ENCODE data around the gene ITSN1.
"Not testable (repeated sequence)": the region's sequence is repeated elsewhere in the genome, so short reads cannot be mapped to it uniquely, and the experiment has no call there.

Gene ITSN1

GRCh38 chr21:33642027-33642895 lies at the start of gene ITSN1:
TSS of gene ITSN1 (plus strand) at chr21:33642501. CDS start at chr21:33718829, 76,328 bp downstream.
- DNase-seq, result peak; percentile 99 to 100 (median 99)

- DNase-seq, result no peak
Measured at GRCh38 chr21:33598051-33598450, 44.2 kb upstream of the ITSN1 start.

DNA sequence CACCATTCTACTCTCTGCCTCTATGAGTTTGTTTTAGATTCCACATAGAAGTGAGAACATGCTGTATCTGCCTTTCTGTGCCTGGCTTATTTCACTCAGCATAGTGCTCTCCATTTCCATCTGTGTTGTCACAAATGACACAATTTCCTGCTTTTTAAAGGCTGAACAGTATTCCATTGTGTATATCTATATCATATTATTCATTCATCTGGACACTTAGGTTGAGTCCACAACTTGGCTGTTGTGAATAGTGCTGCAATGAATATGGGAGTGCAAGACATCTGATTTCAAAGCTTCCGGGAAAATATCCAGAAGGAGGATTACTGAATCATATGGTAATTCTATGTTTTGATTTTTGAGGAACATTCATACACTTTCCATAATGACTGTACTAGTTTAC lies 33.7 kb upstream of the ITSN1 start:
- DNase-seq, result no peak

DNA sequence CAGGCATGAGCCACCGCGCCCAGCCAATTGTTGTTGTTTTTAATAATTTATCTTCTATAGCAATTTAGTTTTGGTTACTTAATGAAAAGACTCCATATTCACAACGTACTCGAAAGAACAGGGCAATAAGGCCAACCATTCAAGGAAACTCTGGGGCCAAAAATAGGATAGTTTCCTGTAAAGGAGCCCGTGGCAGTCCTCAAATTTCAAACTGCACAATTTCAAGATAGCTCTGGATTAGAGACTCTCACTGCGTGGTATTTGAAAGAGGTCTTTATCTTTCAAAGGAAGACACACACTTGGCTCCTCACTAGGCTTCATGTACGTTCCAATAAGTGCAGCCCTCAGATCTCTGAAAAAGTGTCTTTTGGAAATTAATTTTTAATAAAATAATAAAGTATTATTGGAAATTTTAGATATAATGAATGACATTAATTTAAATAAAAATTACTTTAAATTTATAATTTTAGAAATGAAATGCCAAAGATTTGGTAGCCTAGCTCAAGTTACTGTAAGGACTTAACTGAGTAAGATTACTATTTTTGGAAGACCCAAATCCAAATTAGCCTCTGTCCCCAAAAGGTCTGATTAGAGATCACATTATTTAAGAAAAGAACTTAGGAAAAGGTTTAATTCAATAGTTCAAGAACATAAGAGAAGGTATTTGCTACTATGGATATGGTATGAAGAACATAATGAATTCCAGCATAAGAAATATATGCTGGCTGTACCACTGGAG lies 31.1 kb upstream of the ITSN1 start:
- DNase-seq, result no peak

- not testable (repeated sequence) for DNase-seq
Measured at GRCh38 chr21:33617565-33617964, 24.7 kb upstream of the ITSN1 start.

DNA sequence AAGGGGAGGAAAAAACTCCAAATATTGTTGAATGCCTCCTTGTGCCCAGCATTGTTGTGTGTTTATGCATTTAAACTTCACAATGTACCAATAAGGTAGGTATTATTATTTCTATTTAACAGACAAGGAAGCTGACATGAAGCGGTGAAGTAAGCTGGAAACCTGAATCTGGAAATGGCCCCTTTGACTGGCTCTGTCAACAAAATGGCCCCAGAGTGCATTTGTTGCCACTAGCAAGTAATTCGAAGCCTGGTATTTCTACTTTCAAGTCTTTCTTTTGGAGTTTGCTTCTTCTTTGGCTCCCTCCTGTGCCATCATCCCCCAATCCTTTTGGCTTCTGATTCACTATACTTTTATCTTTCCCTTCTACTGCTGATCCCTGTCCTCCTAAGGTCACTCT lies 23.9 kb upstream of the ITSN1 start:
- DNase-seq, result no peak

DNA sequence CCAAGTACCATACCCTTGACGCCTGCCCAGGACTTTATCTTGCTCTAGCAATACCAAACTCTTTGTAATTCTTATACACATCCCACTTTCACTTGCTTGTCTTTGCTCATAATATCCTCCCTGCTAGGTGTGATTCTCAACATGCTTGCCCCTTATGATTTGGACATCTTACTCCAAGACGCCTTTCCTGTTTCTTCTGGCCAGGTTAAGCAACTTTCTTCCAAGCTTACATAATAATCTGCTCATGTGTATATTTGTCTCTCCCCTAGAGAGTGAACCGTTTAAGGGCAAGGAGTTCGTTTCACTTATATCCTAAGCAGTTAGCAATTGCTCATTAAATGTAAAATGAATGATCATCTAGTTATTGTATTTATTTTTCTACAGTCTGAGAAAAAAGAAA lies 22.6 kb upstream of the ITSN1 start:
- peak; percentile 8 to 32 (median 32) for DNase-seq

DNA sequence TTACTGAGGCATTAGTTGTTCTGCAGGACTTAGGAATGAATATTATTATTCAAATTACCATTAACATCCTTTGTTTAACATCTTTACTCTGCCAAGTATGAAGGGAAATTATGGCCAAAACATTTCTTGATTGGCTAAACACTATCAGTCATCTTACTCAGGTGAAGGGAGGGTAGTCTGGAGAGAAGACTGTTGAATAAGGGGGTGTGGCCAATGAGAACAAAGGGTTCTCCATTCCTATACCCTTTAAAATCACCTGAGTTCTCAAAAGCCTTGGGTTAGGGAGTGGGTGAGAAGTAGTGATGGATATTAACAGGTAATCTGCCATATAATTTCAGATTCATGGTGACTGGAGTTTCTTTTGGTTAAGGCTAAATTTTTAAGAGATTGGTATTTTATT lies 20.0 kb upstream of the ITSN1 start:
- DNase-seq, result no peak

DNA sequence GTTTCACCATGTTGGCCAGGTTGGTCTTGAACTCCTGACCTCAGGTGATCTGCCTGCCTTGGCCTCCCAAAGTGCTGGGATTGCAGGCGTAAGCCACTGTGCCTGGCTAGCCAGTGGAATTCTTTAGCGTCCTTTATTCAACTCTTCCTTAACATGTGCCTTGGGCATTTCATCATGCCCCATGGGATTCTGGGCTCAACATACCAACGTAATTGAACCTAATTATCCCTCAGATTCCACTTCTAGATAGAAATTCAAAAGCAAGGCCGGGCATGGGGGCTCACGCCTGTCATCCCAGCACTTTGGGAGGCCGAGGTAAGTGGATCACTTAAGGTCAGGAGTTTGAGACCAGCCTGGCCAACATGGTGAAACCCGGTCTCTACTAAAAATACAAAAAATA lies 16.1 kb upstream of the ITSN1 start:
- DNase-seq, result not testable (repeated sequence)

DNA sequence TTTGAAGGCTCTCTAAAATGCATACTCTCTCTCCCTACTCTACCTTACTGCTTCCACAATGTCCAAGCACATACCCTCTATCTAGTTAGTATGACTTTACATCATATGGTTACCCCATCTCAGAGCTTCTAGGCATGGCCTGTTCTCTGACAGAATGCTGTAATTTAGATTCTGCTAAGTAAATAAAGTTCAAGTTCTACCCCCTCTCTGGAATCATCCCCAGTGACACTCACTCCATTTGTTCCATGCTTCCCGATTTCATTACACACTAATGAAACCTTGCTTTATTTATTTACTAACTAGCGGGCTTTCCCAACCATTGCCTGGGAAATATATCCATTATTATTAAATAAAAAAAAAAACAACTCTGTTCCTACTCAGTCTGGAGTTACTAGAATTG lies 8.0 kb upstream of the ITSN1 start:
- DNase-seq, result no peak

- DNase-seq, result peak in 1 of 3 donors; percentile 24
Measured at GRCh38 chr21:33640697-33641351, 1.5 kb upstream of the ITSN1 start.

- peak; percentile 100 for DNase-seq
Measured at GRCh38 chr21:33641352-33642026, 812 bp upstream of the ITSN1 start, which contains the start of gene CRYZL1. TSS of gene CRYZL1 (minus strand) at chr21:33641741. CDS start at chr21:33631551, 10,190 bp downstream.

DNA sequence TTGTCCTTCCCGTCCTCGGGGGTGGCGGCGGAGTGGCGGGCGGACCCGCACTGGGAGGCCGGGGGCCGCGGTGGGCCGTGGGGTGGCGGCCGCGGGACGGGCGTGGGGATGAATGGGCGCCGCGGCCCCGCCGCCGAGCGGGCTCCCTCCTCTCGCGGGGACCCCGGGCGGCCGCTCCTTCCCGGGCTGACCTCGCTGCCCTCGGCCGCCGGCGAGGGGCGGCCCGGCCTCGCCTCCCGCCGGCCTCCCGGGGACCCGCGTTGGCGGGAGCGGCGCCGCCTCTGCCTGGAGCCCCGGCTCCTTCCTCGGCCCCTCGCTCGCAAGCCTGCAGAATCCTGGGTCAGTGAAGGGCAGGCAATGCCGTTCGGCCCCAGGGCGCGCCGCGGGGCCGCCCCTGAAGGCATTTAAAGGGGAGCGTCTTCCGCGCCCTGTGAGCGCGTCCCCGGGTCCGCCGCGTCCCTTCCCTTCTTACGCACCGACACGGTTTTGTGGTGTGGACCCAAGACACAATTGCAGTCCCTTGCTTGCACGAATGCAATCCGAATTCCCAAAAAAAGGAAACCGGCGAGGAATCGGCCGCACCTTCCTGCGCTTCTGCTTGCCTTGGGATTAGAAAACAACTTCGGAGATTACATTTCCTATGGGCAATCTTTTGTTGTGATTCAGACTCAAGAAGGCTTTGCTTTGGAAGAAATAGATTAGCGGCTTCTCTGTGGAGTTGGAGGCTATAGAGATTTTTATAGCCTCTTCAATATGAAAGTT lies 776 bp downstream of the ITSN1 start:
- peak; percentile 48 to 72 (median 52) for DNase-seq

DNA sequence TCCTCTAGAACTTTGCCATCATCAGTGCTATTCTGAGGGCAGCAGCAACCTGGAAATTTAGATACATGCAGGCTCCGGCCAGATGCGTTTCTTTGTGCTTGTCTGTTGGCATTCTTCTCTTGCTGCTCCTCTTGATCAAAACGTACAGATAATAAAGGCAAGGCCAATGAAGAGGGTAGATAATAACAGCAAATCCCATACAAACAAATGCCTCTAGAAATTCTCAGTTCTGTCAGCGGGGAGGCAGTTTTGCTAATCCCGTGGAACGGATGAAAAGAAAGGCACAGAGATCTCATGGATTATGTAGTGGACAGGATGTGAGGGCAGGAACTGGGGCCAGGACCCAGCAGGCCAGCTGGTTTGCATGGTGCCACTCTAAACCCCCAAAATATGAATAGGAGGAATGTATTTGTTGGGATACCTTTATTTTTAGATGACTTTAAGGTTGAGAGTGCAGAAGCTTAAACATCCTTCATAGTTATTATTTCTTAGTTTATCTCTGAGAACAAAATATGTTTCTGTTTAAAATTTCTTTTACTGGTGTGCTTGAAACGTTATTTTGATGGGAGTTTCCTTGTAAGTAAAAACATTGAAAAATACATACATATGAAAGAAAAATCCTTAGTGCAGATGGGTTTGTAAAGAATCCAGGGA lies 1.5 kb downstream of the ITSN1 start:
- DNase-seq, result no peak

DNA sequence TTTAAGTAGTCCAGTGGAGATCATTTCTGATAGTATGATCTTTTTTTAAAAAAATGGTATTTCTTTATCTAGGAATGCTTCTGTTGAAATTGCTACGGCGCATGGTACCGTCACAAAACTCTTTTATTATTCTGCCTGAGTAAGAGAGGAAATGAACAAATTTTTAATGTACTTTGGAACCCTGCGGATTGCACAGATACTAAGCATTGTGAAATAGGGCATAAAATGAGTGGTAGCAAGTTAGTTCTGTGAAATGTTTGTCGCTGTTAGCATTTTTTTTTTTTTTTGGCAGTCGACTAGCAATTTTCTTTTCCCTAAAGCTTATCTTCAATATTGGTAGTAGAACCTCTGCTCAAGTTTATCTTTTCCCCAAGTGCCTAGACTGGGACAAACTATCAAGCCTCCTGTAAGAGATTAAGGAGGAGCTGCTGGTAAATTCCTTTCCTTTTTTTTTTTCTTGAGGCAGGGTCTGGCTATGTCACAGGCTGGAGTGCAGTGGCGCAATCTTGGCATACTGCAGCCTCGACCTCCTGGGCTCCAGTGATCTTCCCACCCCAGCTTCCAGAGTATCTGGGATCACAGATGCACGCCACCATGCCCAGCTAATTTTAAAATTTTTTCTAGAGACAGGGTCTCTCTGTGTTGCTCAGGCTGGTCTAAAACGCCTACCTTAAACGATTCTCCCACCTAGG lies 2.2 kb downstream of the ITSN1 start:
- DNase-seq, result peak; percentile 33 to 83 (median 77)

DNA sequence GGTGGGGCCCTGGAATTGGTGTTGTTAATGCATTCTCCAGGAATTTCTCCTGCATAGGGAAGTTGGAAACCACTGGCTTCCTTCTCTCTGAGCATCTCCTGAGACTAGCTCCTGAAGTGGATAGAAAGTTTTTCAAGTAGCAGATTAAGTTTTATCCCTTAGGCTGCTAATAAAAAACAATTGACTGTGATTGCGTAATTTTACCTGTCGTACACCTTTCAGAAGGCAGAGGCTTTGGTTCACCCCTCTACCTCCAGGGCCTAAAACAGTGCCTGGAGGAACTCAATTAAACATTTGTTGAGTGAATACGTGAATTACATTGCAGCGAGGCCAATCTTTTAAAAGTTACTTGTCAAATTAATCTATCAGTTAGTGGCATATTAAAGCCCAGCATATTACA lies 3.4 kb downstream of the ITSN1 start:
- DNase-seq, result no peak

DNA sequence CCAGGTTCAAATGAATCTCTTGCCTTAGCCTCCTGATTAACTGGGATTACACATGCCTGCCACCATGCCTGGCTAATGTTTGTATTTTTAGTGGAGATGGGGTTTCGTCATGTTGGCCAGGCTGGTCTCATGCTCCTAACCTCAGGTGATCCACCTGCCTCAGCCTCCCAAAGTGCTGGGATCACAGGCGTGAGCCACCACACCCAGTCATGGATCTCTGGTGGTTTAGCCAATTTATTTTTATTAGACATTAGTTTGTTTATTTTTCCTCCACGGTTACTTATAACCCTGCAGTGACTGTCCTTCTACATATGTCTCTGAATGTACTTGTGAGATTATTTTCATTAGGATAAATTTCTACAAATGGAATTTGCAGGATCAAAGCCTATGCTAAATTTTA lies 5.3 kb downstream of the ITSN1 start:
- no peak for DNase-seq

DNA sequence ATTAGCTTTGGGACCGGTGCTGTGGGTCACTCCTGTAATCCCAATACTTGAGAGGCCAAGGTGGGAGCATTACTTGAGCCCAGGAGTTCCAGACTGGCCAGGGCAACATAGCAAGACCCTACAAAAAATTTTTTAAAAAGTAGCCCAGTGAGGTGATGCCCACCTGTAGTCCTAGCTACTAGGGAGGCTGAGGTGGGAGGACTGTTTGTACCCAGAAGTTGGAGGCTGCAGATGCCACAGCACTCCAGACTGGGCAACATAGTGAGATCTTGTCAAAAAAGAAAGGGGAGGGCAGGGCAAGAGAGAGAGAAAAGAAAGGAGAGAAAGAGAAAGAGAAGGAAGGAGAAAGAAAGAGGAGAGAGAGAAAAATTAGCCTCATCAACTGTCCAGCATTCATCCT lies 6.3 kb downstream of the ITSN1 start:
- DNase-seq, result no peak

GRCh38 chr21:33650230-33650629 lies 7.9 kb downstream of the ITSN1 start:
- DNase-seq, result no peak

GRCh38 chr21:33650929-33651509 lies 8.7 kb downstream of the ITSN1 start:
- DNase-seq, result no peak
